Motor neuron (in vitro differentiated cells): ENCODE results near the gene CERK. TPM values are rescaled to one million over a fixed set of nuclear protein-coding genes. Genes with fewer than 3 reads are reported as not detected.

ENCODE experiments used
- ATAC-seq, 8 experiments: fragments of 200-7000 bp; cut with Tn5 transposase; replicated peaks in 6 of 8; 2 replicates each; pipeline ENCODE4 v1.8.0; 2021; ENCODE audit warnings: mild to moderate bottlenecking in 8 of 8, moderate library complexity in 8 of 8
- H3K27ac ChIP-seq, 2 donors: fragments of 250-450 bp; sonication (Bioruptor Pico); 2 replicates each; pipeline ENCODE4 v1.9.0; 2021; ENCODE audit warnings: antibody characterized with exemption in 2 of 2, mild to moderate bottlenecking in 2 of 2, moderate library complexity in 1 of 2
- H3K4me1 ChIP-seq, 2 donors: fragments of 250-450 bp; sonication (Bioruptor Pico); replicated peaks in 1 of 2; 2 replicates each; pipeline ENCODE4 v1.6.1; 2021; ENCODE audit warnings: antibody characterized with exemption in 2 of 2, mild to moderate bottlenecking in 2 of 2, moderate library complexity in 1 of 2
- H3K4me3 ChIP-seq, 5 donors: fragments of 250-450 bp; sonication (Bioruptor Pico); 2 replicates each; pipeline ENCODE4 v1.9.0; 2021; ENCODE audit warnings: antibody characterized with exemption in 5 of 5, mild to moderate bottlenecking in 5 of 5, moderate library complexity in 4 of 5
- WGBS, 10 experiments: fragments of 450-650 bp; shearing (Covaris generic); methylation state at CpG; one replicate each; pipeline ENCODE4 v1.0.0; 2022; 5-methylcytosine and 5-hydroxymethylcytosine counted together
- in situ Hi-C, 9 experiments: fragments of 400-800 bp; cut with MboI; loops; one replicate each; pipeline ENCODE4 v1.15.0; 2021; ENCODE audit warnings: low sequenced_read_pairs in 9 of 9, low pct_unique_long_range_greater_than_20kb in 2 of 9; ENCODE audit not compliant: unreplicated experiment in 9 of 9
- total RNA-seq, 8 experiments: library from RNA; unstranded; fragments of 300-600 nt; gene quantifications; 2 replicates each; pipeline versions ENCODE4 v1.2.3 to v1.2.4, GENCODE V29; 2022

CERK gene
- total RNA-seq, 8 experiments from 2014 or later = 15.7 to 136 (median 58.0) TPM

DNA sequence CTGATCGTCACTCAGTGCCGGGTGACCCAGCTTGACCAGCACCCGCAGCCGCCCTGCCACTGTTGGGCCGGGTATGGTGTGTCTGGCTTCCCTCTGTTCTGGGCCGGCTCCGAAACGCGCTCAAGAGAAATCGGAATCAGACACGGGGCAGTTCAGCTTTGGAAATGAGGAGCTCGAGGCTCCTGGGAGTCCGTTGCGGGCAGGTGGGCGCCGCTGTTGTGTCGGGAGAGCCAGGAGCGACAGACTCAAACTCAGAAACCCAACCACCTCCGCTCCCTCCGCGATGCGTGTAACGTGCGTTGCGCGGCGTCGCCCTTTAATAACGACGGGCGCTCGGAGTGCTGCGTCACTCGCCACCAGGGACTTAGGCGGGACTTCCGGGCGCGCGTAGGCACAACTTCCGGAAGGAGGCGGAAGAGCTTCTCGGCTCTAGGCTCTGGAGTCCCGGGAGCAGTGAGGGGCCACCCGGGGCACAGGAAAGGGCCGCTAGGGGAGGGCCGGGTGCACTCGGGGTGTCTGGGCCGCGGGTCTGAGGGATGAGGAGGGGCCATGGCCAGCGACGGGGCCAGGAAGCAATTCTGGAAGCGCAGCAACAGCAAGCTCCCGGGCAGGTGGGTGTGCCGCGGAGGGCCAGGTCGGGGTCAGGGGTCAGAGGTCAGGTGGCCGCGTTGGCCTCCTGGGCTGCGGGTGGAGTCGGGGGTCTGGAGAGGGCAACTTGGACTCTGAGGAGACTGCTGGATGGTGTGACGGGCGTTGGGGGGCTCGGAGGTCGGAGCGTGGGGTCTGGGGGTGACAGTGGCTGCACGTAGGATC, 24.4 kb upstream of the CERK start, which contains the start of gene TBC1D22A:
TSS of gene TBC1D22A (plus strand) at position 413 of the 813 bp plus-strand sequence. CDS start at position 550, 137 bp downstream.
- Histone ChIP-seq H3K4me1 (peaks cover 16 to 18% of the 10 kb centered on the region in 2 donors), H3K27ac (peak within 1 kb of the TSS; percentile 91 to 96), H3K4me3 (peak within 1 kb of the TSS; percentile 73 to 100 (median 83))
- in situ Hi-C loops = no loop called here
- WGBS, 10 experiments = 0 to 2% (median 0%) methylated on average over 4 to 31 of the region's 66 CpGs; no CpG with 5 or more reads in 3 of the 10 experiments
- peak; percentile 88 to 95 (median 91) for ATAC-seq

- Histone ChIP-seq H3K27ac (peak overlapping the region; percentile 91 to 96), H3K4me1 (peaks cover 16 to 18% of the 10 kb centered on the region in 2 donors), H3K4me3 (peak overlapping the region; percentile 73 to 100 (median 83))
- 0 to 8% (median 4%) methylated on average over 1 to 16 of the region's 17 CpGs; no CpG with 5 or more reads in 1 of the 10 experiments for WGBS, 10 experiments
- in situ Hi-C loops = no loop called here
- no peak for ATAC-seq
Measured at GRCh38 chr22:46761539-46762237, 23.6 kb upstream of the CERK start.

- in situ Hi-C loops = no loop called here
- ATAC-seq = peak in 4 of 8 experiments; percentile 22 to 43 (median 32)
- H3K4me1 ChIP-seq = peaks cover 16 to 18% of the 10 kb centered on the region in 2 donors
- H3K27ac ChIP-seq = peak overlapping the region in 1 of 2 donors; percentile 96
- H3K4me3 ChIP-seq = peak overlapping the region; percentile 73 to 100 (median 83)
- 60 to 100% (median 87%) methylated on average over 1 to 4 of the region's 6 CpGs for WGBS, 10 experiments
Measured at GRCh38 chr22:46761017-46761416, 23.0 kb upstream of the CERK start.

- peak in 3 of 8 experiments; percentile 0 to 8 (median 1) for ATAC-seq
- 48 to 89% (median 60%) methylated on average over 1 to 4 of the region's 6 CpGs; no CpG with 5 or more reads in 2 of the 10 experiments for WGBS, 10 experiments
- no peak overlapping the region for H3K4me3 ChIP-seq
- no peak overlapping the region for H3K27ac ChIP-seq
- peaks cover 13 to 15% of the 10 kb centered on the region in 2 donors for H3K4me1 ChIP-seq
- in situ Hi-C loops = no loop called here
Measured at GRCh38 chr22:46758867-46759290, 20.8 kb upstream of the CERK start.

DNA sequence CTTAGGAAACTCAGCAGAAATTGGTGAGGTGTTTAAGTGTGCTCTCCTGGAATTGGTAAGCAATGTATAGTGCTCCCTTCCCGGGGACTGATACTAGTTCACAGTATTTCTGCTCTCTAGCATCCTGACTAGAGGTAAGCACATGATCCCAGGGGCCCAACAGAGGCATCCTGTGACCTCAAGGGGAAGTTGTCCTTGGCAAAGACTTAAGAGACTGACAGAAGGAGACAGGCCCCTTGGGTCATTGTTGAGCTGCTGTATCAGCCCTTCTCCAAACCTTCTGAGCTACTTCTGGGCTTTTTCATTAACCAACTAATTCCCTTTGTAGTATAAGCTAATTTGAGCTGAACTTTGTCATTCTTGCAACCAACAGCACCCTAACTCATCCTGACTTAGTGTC, 20.1 kb upstream of the CERK start:
- H3K27ac ChIP-seq = no peak overlapping the region
- no peak overlapping the region for H3K4me3 ChIP-seq
- no peak for ATAC-seq
- peaks cover 8 to 9% of the 10 kb centered on the region in 2 donors for H3K4me1 ChIP-seq
- 60 to 90% (median 83%) methylated on average over 1 of the region's 1 CpG; no CpG with 5 or more reads in 7 of the 10 experiments for WGBS, 10 experiments
- in situ Hi-C loops = no loop called here

DNA sequence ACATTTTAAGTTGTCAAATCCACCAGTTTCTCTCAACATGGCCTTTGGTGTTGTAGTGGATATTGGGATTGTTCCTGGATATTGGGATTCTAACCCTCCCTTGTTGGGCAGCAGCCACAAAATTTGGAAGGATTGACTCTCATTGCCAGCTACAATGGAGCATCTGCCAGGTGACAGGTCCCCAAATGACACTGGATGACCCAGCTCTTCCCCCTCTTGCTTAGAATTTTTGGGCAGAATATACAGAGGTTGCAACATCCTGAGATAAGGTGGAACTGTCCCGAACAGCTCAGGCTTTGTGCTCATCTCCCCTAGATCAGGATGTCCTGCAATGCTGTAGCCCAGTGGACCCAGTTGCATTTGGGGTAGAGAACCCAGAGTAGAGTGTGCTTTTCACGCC, 19.1 kb upstream of the CERK start:
- Histone ChIP-seq H3K27ac (no peak overlapping the region), H3K4me1 (peaks cover 8 to 9% of the 10 kb centered on the region in 2 donors), H3K4me3 (no peak overlapping the region)
- WGBS, 10 experiments = 83 to 92% methylated on average over 1 to 2 of the region's 2 CpGs; no CpG with 5 or more reads in 8 of the 10 experiments
- in situ Hi-C loops = no loop called here
- no peak for ATAC-seq

DNA sequence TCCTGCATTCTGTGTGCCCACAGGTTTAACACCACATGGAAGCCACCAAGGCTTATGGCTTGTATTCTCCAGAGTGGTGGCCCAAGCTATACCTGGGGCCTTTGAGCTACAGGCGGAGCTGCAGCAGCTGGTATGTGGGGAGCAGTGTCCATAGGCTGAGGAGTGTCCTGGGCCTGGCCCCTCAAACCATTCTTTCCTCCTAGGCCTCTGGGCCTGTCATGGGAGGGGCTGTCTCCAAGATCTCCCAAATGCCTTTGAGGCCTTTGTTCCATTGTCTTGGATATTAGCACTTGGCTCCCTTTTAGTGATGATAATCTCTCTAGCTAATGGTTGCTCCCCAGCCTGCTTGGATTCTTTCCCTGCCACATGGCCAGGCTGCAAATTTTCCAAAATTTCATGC, 18.0 kb upstream of the CERK start:
- H3K4me3 ChIP-seq = no peak overlapping the region
- peaks cover 3 to 6% of the 10 kb centered on the region in 2 donors for H3K4me1 ChIP-seq
- 67 to 100% methylated on average over 1 of the region's 1 CpG; no CpG with 5 or more reads in 8 of the 10 experiments for WGBS, 10 experiments
- H3K27ac ChIP-seq = no peak overlapping the region
- in situ Hi-C loops = no loop called here
- ATAC-seq = no peak

DNA sequence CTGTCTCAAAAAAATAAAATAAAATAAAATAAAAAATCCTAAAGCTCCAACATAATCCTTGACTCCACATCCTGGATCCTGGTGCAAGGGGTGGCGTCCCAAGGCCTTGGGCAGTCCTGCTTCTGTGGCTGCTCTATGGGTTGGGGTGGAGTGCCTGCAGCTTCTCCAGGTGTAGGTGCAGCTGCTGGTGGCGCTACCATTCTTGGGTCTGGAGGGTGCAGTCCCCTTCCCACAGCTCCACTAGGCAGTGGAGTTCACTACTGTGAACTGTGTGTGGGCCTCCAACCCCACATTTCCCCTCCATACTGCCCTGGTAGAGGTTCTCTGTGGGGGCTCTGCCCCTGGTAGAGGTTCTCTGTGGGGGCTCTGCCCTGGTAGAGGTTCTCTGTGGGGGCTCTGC, 17.5 kb upstream of the CERK start:
- in situ Hi-C loops = no loop called here
- ATAC-seq = no peak
- Histone ChIP-seq H3K27ac (no peak overlapping the region), H3K4me1 (peaks cover 0 to 2% of the 10 kb centered on the region in 2 donors), H3K4me3 (no peak overlapping the region)
- 100% methylated on average over 1 of the region's 2 CpGs; no CpG with 5 or more reads in 9 of the 10 experiments for WGBS, 10 experiments

GRCh38 chr22:46754826-46755225, 16.8 kb upstream of the CERK start:
- ATAC-seq = no peak
- Histone ChIP-seq H3K4me3 (no peak overlapping the region), H3K4me1 (no peaks in the 10 kb centered on the region), H3K27ac (no peak overlapping the region)
- WGBS, 10 experiments = 75 to 87% (median 82%) methylated on average over 1 to 3 of the region's 6 CpGs; no CpG with 5 or more reads in 4 of the 10 experiments
- in situ Hi-C loops = no loop called here

GRCh38 chr22:46754110-46754799, 16.2 kb upstream of the CERK start:
- WGBS, 10 experiments = 0 to 96% (median 50%) methylated on average over 1 to 7 of the region's 14 CpGs; no CpG with 5 or more reads in 3 of the 10 experiments

GRCh38 chr22:46753761-46754109, 15.7 kb upstream of the CERK start:
- Histone ChIP-seq H3K27ac (no peak overlapping the region), H3K4me1 (no peaks in the 10 kb centered on the region), H3K4me3 (no peak overlapping the region)
- in situ Hi-C loops = no loop called here
- no peak for ATAC-seq
- WGBS, 10 experiments = 55 to 100% methylated on average over 1 to 3 of the region's 4 CpGs; no CpG with 5 or more reads in 8 of the 10 experiments

More at GRCh38 chr22:46754110-46754799, 16.2 kb upstream of the CERK start:
- in situ Hi-C loops = no loop called here
- H3K4me3 ChIP-seq = no peak overlapping the region
- H3K4me1 ChIP-seq = no peaks in the 10 kb centered on the region
- no peak overlapping the region for H3K27ac ChIP-seq
- ATAC-seq = peak; percentile 78 to 97 (median 90)

DNA sequence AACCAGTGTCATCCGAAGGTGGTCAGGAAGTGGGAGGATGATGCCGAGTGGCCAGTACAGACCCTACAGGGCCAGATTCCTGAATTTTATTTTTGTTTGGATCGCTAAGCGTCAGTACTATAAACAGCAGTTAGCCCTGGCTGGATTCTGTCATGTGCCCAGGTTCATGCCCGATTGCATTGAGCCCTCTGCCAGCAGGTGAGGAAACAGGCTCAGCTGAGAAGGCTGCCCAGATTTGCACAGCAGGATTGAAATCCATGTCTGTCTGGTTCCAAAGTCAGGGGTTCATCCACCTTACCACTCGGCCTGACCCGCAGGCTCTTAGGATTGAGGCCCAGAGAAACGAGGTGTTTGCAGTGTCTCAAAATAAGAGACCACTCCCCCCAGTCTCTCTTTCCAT, 15.3 kb upstream of the CERK start:
- no peak overlapping the region for H3K4me3 ChIP-seq
- in situ Hi-C loops = no loop called here
- WGBS, 10 experiments = 72 to 100% (median 87%) methylated on average over 2 to 7 of the region's 8 CpGs; no CpG with 5 or more reads in 5 of the 10 experiments
- no peak for ATAC-seq
- H3K27ac ChIP-seq = no peak overlapping the region
- H3K4me1 ChIP-seq = no peaks in the 10 kb centered on the region

DNA sequence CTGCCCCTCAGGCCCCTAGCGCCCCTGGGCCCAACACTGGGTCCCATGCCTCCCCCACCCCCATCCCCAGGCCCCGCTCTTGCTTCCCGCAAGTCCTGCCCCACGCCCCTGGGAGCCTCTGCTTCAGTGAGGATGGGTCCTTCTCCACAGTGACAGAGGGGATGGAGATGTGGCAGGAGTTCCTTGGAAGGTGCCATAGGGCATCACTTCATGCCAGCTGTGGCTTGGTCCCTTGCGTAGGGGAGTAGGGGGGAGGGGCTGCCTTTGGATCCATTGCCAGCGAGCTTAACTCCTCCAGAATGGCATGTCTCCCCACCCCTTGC, 14.9 kb upstream of the CERK start:
- no peak overlapping the region for H3K4me3 ChIP-seq
- no peaks in the 10 kb centered on the region for H3K4me1 ChIP-seq
- no peak for ATAC-seq
- 100% methylated on average over 1 of the region's 6 CpGs; no CpG with 5 or more reads in 8 of the 10 experiments for WGBS, 10 experiments
- no peak overlapping the region for H3K27ac ChIP-seq
- in situ Hi-C loops = no loop called here
